NCI-H460 (cell line): Measurements from ENCODE around the gene RAB24. TPM values are rescaled to one million over a fixed set of nuclear protein-coding genes. Genes with fewer than 3 reads are reported as not detected.
"Not testable (repeated sequence)": the region's sequence is repeated elsewhere in the genome, so short reads cannot be mapped to it uniquely, and the experiment has no call there.

Experiments used
- DNase-seq: peaks from one replicate; pipeline ENCODE4 v3.0.0-alpha.2; 2016; ENCODE audit warnings: low read depth; ENCODE audit errors: extremely low read depth
- total RNA-seq: library from RNA; depleted of rRNA; stranded (reverse); fragments of >200 nt; shearing (Covaris generic); gene quantifications from 2 replicates; pipeline ENCODE4 v1.2.3, GENCODE V29; 2014

RAB24 gene
- total RNA-seq, 1 experiment from 2014 or later = 29.7 TPM

DNA sequence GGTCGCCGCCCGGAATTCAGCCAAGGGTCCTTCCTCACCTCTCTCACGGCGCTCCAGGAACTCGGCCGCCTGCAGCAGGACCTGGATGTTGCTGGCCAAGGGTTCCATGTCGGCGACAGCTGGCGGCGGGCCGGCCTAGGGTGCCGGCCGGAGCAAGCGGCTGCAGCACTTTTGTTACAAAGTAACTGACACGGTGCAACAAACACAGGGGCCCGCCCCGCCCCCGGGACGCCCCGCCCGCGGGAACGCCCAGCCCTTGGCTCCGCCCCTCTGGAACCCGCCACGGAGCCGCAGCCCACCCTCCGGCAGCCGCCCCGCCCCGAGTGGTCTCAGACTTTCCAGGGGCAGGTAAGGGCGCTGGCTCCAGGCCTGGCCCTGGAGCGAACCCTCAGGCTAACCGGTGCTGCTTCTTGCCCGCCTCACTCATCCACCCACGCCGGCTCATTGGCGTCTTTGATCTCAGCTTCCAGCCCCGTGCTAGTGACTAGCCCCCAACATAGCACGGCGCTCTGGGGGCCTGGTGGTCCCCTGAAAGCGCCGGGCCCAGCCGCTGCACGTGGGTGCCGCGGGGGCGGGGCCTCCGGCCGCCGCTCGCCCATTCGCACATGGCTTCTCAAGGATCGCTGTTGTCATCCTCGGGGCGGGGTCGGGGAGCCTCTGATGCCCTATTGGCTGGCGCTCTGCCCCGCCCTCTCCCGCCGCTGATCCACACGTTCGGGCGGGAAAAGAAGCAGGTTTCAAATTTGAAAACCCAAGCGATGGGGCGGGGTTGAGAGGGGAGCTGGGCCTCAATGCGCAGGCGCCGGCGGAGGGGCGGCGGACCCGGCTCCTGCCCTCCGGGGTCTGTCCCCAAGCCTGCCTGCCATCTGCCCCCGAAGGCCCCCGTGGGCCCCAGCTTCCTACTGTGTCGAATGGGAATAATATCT lies 8.5 kb upstream of the RAB24 start, which contains the start of gene MXD3:
Gene MXD3 (minus strand): TSS at position 176 of the 926 bp plus-strand sequence. CDS start 68 bp downstream, at position 108.
- DNase-seq = peak; percentile 96

DNA sequence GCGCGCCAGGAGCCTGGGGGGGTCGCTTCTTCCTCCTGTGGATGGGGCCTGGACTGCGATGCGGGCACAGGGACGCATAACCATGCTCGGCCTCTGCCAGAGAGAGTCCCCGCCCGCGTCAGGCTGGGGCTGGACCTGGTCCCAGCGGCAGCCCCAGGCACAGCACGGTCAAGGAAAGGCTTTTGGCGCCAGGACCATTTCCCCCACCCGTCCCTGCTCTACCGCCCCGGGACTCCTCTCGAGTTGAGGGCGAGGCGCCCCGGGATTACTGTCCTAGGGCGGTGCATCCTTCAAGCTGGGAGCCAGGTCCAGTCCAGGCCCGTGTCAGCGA lies 7.8 kb upstream of the RAB24 start:
- no peak for DNase-seq

DNA sequence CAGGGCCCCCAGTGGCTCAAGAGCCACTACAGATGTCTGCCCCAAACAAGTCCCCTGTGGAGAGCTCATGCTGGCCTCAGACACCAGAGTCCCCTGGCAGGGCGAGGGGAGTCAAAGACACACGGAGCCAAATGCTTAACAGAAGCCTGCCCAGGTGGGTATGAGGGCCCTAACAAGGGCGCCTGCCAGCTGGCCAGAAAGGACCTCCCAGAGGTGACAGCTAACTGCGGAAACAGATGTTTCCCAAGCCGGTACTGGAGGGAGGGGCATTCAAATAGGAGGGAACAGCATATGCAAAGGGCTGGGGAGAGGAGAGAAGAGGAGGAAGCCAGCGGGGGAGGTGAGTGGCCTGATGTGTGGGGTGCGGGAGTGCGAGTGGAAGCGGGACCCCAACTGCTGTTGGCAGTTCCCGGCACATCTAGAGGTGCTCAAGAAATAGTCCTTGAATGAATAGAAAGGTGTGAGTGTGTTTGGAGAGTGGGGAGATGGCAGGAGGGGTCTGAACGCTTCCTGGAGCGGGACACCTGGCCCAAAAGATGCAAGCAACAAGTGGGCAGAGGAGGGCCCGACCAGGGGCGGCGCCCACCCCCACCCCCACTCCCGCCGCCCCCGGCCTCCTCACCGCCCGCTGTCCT lies 7.4 kb upstream of the RAB24 start:
- no peak for DNase-seq

DNA sequence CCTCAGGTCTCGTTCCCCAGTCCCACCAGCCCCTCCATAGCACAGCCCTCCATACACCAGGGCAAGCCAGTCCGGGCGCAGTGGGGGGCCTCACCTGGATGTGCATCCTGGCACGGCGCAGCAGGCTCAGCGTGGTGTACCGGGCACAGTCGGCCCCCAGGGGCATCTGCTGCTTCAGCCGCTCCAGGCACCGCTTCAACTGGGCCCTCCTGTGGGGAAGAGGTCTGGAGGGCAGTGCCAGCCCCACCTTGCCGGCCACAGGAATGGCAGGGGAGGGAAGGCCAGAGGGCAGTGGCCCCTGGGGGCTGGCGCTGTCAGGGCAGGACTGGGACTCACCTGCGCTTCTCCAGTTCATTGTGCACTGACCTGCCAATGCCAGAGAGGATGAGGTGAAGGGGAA lies 6.8 kb upstream of the RAB24 start:
- no peak for DNase-seq

DNA sequence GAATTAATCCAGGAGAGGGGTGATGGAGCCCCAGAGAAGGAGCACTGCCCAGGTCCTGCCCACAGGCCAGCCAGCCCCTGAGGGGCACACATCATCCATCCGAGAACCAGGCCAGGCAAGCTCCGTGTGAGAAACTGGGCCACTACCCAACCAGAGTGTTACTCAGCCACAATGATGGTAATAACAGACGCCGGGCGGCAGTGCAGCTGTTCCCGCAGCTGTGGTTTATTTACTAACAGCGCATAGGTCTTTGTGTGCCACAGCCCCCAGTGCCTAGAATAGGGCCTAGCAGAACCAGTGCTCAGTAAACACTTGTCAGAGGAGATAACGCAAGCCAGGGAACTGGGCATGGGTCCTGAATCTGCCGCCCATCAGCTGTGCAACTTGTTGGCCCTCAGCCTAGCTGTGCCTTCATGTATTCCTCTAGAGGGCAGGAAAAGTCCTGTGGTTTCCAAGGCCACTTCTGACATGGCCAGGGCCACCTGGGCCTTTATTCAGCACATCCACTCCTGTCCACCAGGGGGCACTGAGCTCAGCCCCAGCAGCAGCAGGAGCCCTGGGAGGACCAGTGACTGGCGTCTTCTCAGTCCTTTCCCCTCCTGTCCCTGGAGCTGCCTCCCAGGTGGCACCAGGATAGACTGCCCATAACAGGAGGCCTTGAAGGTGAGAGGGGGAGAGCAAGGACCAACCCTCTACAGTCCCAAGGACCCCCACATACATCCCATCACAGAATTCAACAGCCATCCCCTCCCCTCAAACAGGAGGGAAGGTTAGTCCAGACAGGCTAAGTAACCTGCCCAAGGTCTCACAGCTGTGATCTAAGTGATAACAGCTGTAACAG lies 6.1 kb upstream of the RAB24 start:
- peak; percentile 73 for DNase-seq

DNA sequence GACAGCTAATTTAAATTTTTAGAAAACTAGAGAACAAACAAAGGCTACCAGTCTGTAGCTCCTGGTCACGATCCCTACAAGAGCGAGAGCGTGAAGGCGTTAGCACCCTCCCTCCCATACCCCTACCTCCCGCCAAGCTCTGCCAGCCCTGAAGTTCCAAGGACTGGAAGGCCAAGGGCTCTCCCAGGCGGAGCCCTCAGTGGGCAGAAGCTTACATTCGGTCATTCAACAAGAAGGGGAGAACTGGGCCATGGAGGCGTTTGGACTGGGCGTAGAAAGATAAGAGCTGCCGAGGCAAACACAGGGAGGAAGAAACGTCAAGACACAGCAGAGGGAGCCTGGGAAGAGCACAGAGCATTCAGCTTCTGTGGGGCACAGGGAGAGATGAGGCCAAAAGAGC lies 5.2 kb upstream of the RAB24 start:
- DNase-seq = no peak

DNA sequence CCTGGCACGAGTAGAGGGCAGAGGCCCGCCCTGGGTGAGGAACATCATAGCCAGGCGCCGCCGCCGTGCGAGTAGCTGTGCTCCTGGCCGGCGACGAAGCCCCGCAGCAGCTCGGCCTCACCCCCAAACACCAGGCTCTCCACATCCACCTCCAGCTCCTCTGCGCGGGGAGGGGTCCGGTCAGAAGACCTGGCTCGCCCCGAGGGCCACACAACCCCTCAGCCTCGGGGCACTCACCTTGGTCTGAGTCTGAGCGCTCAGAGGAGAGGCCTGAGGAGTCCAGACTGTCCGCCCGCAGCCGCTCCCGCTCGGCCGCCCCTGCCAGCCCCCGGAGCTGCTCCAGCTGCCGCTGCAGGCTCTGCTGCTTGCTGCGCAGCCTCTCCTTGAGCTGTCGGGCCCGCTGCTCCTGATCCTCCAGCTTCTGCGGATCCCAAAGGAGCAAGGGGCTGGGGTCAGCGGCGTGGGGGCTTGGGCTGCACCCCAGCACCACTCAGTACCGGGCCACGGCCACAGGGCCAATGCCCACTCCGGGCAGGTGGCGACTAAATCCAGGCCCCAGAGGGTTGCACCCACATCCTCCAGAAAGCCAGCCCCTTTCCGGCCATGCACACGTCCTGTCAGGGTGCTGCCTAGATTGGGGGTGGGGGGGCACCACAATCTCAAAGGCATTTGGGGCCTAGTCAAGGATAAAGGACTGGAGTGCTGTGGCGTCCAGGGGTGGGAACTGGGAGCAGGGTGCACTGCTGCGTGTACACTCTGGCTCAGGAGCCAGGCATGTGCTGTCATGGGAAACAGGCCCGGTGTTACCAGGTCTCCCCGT lies 4.2 kb upstream of the RAB24 start:
- no peak for DNase-seq

DNA sequence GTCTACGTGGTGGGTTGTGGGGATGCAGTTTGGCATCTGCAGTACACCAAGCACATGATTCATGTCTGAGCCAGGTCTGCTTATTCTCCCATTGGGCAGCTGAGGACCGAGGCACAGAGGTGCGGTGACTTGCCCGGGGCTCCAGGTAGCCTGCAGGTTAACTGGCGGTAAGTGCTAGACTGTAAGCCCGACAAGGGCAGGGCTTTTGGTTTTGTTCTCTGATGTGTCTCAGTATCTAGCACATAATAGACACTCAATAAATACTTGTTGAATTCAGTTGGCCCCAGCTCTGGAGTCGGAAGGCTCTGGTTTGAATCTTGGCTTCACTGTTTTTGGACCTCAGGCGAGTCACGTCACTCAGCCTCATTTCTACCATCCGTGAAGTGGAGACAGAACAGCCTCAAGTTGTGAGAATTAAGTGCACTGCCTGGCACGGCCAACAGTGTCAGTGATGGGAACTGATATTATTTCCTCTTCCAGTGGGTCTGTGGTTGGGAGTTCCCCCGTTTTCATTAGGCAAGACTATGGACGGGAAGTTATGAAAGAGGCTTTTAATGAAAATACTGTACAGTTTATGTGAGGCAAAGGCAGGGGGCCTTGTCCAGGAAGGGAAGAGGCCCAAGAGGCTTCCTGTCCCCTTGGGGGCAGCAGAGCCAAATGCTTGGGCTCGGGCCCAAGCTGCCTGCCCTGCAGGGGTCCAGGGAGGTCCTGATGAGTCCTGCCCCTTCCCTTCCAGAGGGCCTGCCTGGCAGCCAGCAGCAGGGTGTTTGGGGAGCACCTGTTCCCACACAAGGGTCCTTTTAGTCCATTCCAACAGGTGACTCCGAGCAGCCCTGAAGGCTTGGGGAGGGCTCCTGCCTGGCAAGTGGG lies 3.4 kb upstream of the RAB24 start:
- no peak for DNase-seq

DNA sequence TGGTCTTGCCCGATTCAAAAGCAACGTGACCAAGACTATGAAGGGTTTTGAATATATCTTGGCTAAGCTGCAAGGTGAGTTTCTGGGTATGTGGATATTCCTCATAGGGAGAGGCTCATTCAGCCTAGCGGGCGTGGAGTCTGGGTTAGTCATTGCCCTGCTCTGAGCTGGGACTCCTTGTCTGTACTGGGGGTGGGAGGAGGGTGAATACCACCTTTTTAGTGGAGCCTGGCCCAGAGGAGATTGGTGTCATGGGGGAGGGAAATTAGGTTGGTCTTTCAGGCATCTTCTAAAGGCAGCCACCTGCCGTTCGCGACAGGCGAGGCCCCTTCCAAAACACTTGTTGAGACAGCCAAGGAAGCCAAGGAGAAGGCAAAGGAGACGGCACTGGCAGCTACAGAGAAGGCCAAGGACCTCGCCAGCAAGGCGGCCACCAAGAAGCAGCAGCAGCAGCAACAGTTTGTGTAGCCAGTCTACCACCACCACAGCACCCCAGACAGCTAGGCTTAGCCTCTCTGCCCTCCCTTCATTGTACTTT lies 2.7 kb upstream of the RAB24 start:
- DNase-seq = not testable (repeated sequence)

DNA sequence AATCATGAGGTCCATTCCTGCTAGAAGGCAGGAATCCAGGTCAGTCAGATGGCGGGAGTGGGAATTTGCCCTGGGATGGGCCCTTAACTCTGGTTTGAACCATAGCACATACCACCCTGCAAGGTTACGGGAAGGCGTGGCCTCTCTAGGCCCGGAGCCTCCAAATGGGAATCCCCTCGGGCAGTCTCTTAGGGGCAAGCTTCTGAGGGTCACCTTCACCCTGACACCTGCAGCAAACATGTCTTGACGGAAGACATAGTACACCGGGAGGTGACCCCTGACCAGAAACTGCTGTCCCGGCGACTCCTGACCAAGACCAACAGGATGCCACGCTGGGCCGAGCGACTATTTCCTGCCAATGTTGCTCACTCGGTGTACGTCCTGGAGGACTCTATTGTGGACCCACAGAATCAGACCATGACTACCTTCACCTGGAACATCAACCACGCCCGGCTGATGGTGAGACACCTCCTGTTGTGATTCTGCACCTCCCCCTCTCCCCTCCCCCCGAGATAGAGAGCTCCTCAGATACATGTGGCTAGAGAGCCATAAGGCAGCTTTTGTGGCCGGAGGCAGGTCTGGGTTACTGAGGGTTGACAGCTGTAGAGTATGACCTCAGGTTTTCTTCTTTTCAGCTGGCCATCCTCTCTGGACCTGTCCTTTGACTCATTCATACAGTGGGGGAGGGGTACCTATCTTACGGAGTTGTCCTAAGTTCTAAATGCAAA lies 1.0 kb upstream of the RAB24 start:
- no peak for DNase-seq

DNA sequence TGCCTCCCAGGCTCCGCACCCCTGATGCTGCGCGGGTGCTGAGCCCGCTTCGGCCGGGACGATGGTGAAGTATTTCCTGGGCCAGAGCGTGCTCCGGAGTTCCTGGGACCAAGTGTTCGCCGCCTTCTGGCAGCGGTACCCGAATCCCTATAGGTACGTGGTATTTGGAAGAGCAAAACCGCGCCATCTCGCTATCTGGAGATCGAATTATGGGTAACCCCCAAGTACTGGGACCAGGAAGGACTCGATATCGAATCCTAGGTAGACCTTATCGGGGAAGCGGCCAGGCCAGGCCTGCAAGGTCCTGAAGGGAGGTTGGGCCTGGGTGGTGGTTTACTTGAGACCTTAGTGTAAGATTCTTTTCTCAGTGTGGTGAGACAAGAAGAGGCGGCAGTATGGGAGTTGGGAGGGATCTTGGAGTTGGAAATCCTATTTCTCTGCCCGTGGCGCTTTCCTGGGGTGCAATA lies 439 bp upstream of the RAB24 start:
- DNase-seq = no peak

DNA sequence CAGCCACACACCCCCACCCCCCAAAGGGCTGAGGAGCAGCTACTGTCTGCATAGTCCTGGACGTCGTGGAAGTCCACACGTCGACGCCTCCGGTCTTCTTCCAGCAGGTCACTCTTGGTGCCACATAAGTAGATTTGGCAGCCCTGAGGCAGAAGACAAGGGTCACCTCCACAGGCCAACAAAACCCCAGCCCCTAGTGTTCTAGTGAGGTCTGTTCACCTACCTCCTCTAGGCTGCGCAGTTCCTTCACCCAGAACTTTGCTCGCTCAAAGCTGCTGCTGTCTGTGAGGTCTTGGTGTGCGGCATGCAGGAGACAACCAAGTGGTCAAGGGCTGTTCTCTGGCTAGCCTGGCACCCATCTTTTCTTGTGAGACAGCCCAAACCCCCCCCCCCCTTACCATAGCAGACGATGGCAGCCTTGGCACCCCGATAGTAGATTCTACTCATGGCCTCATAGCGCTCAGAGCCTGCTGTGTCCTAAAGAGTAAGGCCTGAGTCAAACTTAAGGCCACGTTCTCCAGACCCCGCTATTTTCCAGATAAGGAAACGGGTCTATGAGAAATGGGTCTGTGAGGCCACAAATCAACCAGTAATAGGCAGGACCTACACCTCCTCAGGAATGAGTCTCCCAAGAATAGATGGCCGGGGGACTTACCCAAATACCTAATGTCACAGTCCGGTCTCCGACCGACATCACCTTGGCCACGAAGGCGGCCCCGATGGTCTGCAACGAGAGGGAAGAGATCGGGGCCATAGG lies 987 bp downstream of the RAB24 start:
- no peak for DNase-seq

DNA sequence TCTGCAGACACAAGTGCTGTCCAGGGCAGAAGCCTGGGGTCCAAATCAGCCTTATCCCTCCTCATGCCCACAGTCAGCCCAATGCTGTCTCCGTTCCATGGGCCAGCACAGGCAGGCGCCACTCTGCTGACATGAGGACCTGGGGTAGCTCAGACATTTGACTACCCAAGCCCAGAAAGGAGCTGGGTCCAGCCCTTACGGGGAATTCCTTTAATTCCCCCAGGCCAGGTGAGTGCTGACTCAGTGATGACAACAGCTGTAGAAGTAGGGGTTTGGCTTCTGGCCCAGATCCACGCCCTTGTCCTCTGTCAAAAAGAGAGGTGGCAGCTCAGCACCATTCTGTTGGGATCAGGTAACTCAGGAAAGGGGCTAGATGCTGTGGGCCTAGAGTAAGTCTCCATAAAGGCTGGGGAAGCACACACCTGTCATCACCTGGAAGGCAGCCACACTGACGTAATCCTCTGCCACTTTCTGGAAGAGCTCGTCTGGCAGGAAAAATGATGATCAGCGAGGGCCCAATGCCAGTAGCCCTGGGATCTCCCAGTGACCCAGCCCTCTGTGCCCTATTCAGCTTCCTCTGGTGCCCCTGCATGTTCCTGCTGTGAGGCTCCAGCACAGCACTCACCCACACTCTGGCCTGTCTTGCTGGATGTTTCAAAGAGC lies 1.9 kb downstream of the RAB24 start:
- no peak for DNase-seq

DNA sequence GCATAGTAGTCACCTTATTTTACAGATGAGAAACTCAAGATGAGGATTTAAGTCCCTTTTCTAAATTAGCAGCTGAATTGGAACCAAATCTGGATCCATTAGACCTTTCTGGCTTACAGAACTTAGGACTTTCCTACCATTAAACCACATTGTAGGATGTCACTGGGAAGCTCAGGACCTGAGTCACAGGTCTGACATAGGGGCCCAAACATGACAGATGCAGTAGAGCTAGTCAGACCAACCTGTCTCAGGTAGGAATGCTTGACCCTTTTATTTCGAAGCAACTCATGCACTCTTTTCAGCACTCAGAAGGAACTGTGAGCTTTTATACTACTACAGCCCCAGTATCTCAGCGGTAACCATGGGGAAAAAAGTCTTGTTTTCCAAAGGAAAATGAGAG lies 2.6 kb downstream of the RAB24 start:
- no peak for DNase-seq

DNA sequence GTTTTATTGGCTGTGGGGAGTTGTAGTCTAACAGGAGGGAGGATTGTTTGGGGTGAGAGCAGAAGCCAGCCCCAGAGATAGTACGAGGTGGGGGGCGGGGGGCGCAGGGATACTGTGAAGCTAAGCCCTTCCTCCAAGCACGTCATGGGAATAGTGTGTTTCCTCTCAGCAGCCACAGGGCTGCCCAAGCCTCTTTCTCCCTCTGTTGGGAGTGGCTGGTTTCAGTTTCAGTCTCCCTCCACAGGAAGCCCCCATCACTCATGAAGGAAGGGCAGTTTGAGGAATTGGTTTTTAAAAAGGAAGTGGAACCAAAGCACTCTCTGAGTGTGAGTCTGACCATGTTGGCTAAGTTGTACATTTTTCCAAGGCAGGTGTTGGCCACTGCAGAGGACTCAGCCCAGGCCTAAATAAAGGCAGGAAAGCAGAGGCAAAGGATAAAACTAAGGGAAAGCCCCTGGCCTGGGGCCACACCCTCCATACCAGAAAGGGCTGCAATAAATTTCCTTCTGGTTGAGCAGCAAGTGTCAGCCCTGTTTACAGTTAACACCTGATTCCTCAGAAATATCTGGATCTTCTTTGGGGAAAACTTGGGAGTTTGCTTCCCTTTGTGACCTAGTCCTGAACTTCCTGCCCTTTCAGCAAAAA lies 3.2 kb downstream of the RAB24 start:
- DNase-seq = no peak

DNA sequence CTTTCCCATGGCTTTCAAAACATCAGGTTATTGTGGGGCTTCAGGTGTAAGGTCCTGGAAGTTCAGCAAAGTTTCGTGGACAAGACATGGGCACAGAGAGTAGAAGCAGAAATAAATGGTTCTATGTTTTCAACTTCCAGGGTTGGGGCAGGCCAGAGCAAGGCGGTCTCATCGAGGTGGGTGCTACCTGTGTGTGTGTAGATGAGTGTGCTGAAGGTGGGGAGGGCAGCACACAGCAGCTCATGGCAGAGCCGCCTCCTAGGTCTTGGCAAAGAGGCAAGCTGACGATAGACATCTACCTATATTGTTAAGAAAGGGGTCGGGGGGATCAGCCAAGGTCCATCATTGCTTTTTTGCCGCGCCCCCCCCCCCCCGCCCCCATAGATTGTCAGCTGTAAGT lies 3.8 kb downstream of the RAB24 start:
- no peak for DNase-seq

DNA sequence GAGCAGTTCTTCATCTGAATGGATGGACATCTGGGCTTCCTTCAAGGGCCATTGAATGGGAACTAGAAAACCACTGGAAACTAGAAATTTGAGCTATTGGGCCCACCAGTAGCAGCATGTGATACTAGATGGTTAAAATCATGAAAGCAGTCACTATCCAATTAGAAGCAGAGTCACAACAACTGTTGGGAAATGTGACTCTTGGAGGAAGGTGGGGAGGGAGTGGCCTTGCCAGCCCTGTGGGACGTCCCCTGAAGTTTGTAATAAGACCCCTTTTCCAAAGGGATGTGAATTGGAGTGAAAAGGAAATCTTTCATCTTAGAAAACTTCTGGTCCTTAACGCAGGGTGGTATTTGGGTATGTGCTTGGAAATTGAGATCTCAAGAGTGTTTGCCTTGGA lies 5.6 kb downstream of the RAB24 start:
- DNase-seq = no peak
